8988T (cell line): ENCODE data around the gene TEN1.
"Not testable (repeated sequence)": the region's sequence is repeated elsewhere in the genome, so short reads cannot be mapped to it uniquely, and the experiment has no call there.

Source experiments
- DNase-seq: peaks from one replicate; pipeline ENCODE4 v3.0.0; 2011

The TEN1 gene

GRCh38 chr17:75978938-75979704 is at the start of gene TEN1, which contains the start of gene ACOX1:
Gene TEN1 (plus strand): TSS chr17:75979240. CDS start chr17:75986193, 6,953 bp downstream.
Gene ACOX1 (minus strand): TSS chr17:75979166. CDS start chr17:75979073, 93 bp downstream.
- peak; percentile 44 for DNase-seq

- DNase-seq: no peak
Measured at GRCh38 chr17:75931062-75931461, 48.0 kb upstream of the TEN1 start.

GRCh38 chr17:75932852-75933251 is 46.2 kb upstream of the TEN1 start:
- DNase-seq: no peak

GRCh38 chr17:75933808-75934207 is 45.2 kb upstream of the TEN1 start:
- DNase-seq: no peak

GRCh38 chr17:75937652-75938051 is 41.4 kb upstream of the TEN1 start:
- DNase-seq: no peak

GRCh38 chr17:75940727-75941441 is 38.2 kb upstream of the TEN1 start, which contains the start of gene FBF1:
Gene FBF1 (minus strand): TSS chr17:75941042. CDS start chr17:75938149, 2,893 bp downstream.
- peak; percentile 81 for DNase-seq

GRCh38 chr17:75941442-75941819 is 37.6 kb upstream of the TEN1 start:
- DNase-seq: no peak

- no peak for DNase-seq
Measured at GRCh38 chr17:75942473-75942872, 36.6 kb upstream of the TEN1 start.

GRCh38 chr17:75943491-75943890 is 35.5 kb upstream of the TEN1 start:
- no peak for DNase-seq

GRCh38 chr17:75945211-75945610 is 33.8 kb upstream of the TEN1 start:
- no peak for DNase-seq

- no peak for DNase-seq
Measured at GRCh38 chr17:75950421-75950820, 28.6 kb upstream of the TEN1 start.

GRCh38 chr17:75950855-75951554 is 28.0 kb upstream of the TEN1 start:
- DNase-seq: no peak

- no peak for DNase-seq
Measured at GRCh38 chr17:75959051-75959838, 19.8 kb upstream of the TEN1 start.

- no peak for DNase-seq
Measured at GRCh38 chr17:75959839-75960511, 19.1 kb upstream of the TEN1 start.

- DNase-seq: no peak
Measured at GRCh38 chr17:75965468-75965867, 13.6 kb upstream of the TEN1 start.

GRCh38 chr17:75969044-75969443 is 10.0 kb upstream of the TEN1 start:
- DNase-seq: not testable (repeated sequence)

GRCh38 chr17:75970011-75970523 is 9.0 kb upstream of the TEN1 start:
- DNase-seq: no peak

GRCh38 chr17:75970626-75971025 is 8.4 kb upstream of the TEN1 start:
- DNase-seq: no peak

GRCh38 chr17:75975187-75975586 is 3.9 kb upstream of the TEN1 start:
- DNase-seq: not testable (repeated sequence)

GRCh38 chr17:75975757-75976174 is 3.3 kb upstream of the TEN1 start:
- DNase-seq: no peak

GRCh38 chr17:75976175-75976848 is 2.7 kb upstream of the TEN1 start:
- no peak for DNase-seq
